RWPE2 (cell line): ENCODE measurements around the gene LRRC23.

Source experiments
- ATAC-seq: fragments of 200-7000 bp; cut with Tn5 transposase; 3 replicates; pipeline ENCODE4 v1.9.1; 2021; ENCODE audit warnings: low read depth
- DNase-seq: peaks from one replicate; pipeline ENCODE4 v3.0.0-alpha.2; 2020; ENCODE audit warnings: low spot score
- H3K27ac ChIP-seq: fragments of 450-650 bp; 2 replicates; pipeline ENCODE4 v1.5.1; 2017; ENCODE audit warnings: mild to moderate bottlenecking; ENCODE audit not compliant: poor library complexity, severe bottlenecking
- H3K27me3 ChIP-seq: fragments of 250-450 bp; sonication (Bioruptor Pico); 2 replicates; pipeline ENCODE4 v1.5.1; 2021; ENCODE audit warnings: mild to moderate bottlenecking, moderate library complexity; ENCODE audit not compliant: insufficient read depth, poor library complexity, severe bottlenecking
- H3K36me3 ChIP-seq: fragments of 250-450 bp; sonication (Bioruptor Pico); 2 replicates; pipeline ENCODE4 v1.5.1; 2020; ENCODE audit warnings: low read depth, mild to moderate bottlenecking, moderate library complexity
- H3K4me1 ChIP-seq: fragments of 250-450 bp; sonication (Bioruptor Pico); 2 replicates; pipeline ENCODE4 v1.5.1; 2021; ENCODE audit warnings: mild to moderate bottlenecking, moderate library complexity; ENCODE audit not compliant: insufficient read depth, poor library complexity, severe bottlenecking
- H3K4me3 ChIP-seq: fragments of 250-450 bp; sonication (Bioruptor Pico); 2 replicates; pipeline ENCODE4 v1.5.1; 2021; ENCODE audit warnings: mild to moderate bottlenecking, moderate library complexity; ENCODE audit not compliant: severe bottlenecking
- H3K9me3 ChIP-seq: fragments of 250-450 bp; sonication (Bioruptor Pico); 2 replicates; pipeline ENCODE4 v1.5.1; 2021; ENCODE audit warnings: mild to moderate bottlenecking, moderate library complexity; ENCODE audit not compliant: severe bottlenecking
- CTCF ChIP-seq: fragments of 450-650 bp; IDR thresholded peaks from one replicate; pipeline ENCODE4 v1.5.1; 2017; ENCODE audit warnings: mild to moderate bottlenecking, moderate library complexity; ENCODE audit not compliant: poor library complexity, severe bottlenecking

LRRC23 gene

GRCh38 chr12:6944381-6945186 lies 40.0 kb downstream of the LRRC23 start:
- H3K27ac ChIP-seq, result peak overlapping the region; percentile 96
- peaks cover 16% of the 10 kb centered on the region for H3K4me1 ChIP-seq
- DNase-seq (peak; percentile 92), ATAC-seq (peak; percentile 39)
- peaks cover 19% of the 10 kb centered on the region for H3K36me3 ChIP-seq
- H3K27me3 ChIP-seq, result no peaks in the 10 kb centered on the region
- TF ChIP-seq CTCF, result peak; percentile 95
- H3K4me3 ChIP-seq, result peak overlapping the region; percentile 43
- no peaks in the 10 kb centered on the region for H3K9me3 ChIP-seq

GRCh38 chr12:6945613-6946012 lies 41.0 kb downstream of the LRRC23 start:
- Histone ChIP-seq H3K4me1 (peaks cover 16% of the 10 kb centered on the region), H3K27me3 (no peaks in the 10 kb centered on the region), H3K9me3 (no peaks in the 10 kb centered on the region), H3K4me3 (peak overlapping the region; percentile 42), H3K36me3 (peaks cover 11% of the 10 kb centered on the region), H3K27ac (peak overlapping the region; percentile 96)
- DNase-seq (no peak), ATAC-seq (no peak)
- no peak for TF ChIP-seq CTCF

GRCh38 chr12:6946033-6946919 lies 41.7 kb downstream of the LRRC23 start:
- H3K27ac ChIP-seq, result peak overlapping the region; percentile 96
- DNase-seq (peak; percentile 98), ATAC-seq (peak; percentile 79)
- H3K27me3 ChIP-seq, result no peaks in the 10 kb centered on the region
- H3K9me3 ChIP-seq, result no peaks in the 10 kb centered on the region
- peaks cover 16% of the 10 kb centered on the region for H3K4me1 ChIP-seq
- H3K36me3 ChIP-seq, result peaks cover 8% of the 10 kb centered on the region
- TF ChIP-seq CTCF, result no peak
- peak overlapping the region; percentile 42 for H3K4me3 ChIP-seq

GRCh38 chr12:6946920-6947374 lies 42.3 kb downstream of the LRRC23 start:
- H3K27ac ChIP-seq, result peak overlapping the region; percentile 96
- peak overlapping the region; percentile 42 for H3K4me3 ChIP-seq
- TF ChIP-seq CTCF, result no peak
- no peak for DNase-seq
- H3K9me3 ChIP-seq, result no peaks in the 10 kb centered on the region
- peaks cover 16% of the 10 kb centered on the region for H3K4me1 ChIP-seq
- H3K36me3 ChIP-seq, result peaks cover 8% of the 10 kb centered on the region
- ATAC-seq, result no peak
- H3K27me3 ChIP-seq, result no peaks in the 10 kb centered on the region
